HUDEP-2 (cell line): Measurements from ENCODE around the gene ZBTB11.
"Not testable (repeated sequence)": the region's sequence is repeated elsewhere in the genome, so short reads cannot be mapped to it uniquely, and the experiment has no call there.

Experiments
- DNase-seq, 76 experiments: peaks; one replicate each; lab custom pipeline; 2025; ENCODE audit not compliant: unreplicated experiment in 76 of 76; lab: John Stamatoyannopoulos, UW

ZBTB11 gene

DNA sequence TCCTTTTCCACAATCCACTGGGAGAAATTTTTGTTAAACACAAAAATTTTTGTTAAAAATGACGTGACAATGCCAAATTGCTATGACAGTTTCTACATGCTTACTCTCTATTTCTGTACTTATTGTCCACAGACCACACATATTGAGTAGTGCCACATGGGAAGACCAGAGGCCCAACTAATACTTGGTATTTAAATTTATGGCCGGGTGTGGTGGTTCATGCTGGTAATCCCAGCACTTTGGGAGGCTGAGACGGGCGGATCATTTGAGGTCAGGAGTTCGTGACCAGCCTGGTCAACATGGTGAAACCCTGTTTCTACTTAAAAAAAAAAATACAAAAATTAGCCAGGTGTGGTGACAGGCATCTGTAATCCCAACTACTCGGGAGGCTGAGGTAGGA, 20.3 kb downstream of the ZBTB11 start:
- no peak for DNase-seq

DNA sequence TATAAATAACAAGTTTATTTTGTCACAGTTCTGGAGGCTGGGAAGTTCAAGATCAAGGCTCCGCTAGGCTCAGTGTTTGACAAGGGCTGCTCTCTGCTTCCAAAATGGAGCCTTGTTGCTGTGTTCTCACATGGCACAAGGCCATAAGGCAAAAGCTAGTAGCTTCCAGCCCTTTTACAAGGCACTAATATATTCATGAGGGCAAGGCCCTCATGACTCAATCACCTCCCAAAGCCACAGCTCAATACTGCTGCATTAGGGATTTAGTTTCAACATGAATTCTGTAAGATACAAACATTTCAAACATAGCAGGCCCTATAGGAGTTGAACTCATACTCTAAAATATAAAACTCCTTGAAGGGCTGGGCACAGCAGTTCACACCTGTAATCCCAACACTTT, 30.2 kb downstream of the ZBTB11 start:
- peak in 1 of 76 experiments; percentile 4 for DNase-seq

- peak in 61 of 76 experiments; percentile 2 to 84 (median 39) for DNase-seq
Measured at GRCh38 chr3:101643861-101644613, 32.9 kb downstream of the ZBTB11 start.

GRCh38 chr3:101643009-101643844, 33.7 kb downstream of the ZBTB11 start:
- DNase-seq: no peak

- no peak for DNase-seq
Measured at GRCh38 chr3:101642441-101642840, 34.5 kb downstream of the ZBTB11 start.

GRCh38 chr3:101641397-101642115, 35.4 kb downstream of the ZBTB11 start:
- DNase-seq: not testable (repeated sequence)

DNA sequence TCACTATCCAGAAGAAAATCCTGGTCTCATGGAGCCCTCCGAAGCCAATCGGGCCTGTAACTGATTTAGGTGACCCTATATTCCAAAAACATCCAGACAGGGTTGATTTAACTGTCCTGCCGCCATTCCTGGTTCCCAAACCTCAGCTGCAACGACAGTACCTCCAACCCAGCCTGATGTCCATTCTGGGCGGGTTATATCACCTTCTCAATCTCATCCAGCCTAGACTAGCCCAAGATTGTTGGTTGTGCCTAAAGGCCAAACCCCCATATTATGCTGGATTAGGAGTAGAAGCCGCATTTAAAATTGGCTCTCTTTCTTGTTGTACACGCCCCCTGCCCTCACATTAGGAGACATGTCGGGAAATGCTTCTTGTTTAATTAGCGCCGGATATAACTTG, 36.7 kb downstream of the ZBTB11 start:
- DNase-seq: no peak

DNA sequence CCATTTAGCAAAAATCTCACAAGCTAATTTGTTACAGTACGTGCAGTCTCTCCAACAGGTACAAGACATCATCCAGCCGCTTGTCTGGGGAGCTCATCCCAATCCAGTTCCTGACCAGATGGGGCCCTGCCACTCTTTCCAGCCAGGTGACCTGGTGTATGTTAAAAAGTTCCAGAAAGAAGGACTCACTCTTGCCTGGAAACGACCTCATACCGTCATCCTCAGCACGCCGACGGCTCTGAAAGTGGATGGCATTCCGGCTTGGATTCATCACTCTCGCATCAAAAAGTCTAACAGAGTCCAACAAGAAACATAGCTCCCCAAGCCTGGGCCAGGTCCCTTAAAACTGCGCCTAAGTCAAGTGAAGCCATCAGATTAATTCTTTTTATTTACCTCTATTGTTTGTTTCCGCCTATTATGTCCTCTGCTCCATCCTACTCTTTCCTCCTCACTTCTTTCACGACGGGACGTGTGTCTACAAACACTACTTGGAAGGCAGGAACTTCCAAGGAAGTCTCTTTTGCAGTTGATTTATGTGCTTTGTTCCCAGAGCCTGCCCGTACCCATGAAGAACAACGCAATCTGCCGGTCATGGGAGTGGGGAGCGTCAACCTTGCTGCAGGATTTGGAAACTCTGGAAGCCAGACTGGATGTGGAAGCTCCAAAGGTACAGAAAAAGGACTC, 37.5 kb downstream of the ZBTB11 start:
- no peak for DNase-seq

DNA sequence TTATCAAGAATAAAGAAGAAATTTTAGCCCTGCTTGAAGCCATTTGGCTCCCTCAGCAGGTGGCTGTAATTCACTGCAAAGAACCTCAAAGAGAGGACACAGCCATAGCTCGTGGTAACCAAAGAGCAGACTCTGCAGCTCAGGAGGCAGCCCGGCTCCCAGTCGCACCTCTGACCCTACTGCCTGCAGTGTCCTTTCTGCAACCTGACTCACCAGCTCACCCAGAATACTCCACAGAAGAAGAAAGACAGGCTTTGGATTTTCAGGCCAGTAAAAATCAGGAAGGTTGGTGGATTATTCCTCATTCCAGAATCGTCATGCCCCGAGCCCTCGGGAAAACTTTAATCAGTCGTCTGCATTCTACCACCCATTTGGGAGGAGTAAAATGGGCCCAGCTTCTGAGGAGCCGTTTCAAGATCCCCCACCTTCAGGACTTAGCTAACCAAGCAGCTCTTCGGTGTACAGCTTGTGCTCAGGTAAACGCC, 38.6 kb downstream of the ZBTB11 start:
- DNase-seq: peak in 4 of 76 experiments; percentile 2 to 8 (median 5)

DNA sequence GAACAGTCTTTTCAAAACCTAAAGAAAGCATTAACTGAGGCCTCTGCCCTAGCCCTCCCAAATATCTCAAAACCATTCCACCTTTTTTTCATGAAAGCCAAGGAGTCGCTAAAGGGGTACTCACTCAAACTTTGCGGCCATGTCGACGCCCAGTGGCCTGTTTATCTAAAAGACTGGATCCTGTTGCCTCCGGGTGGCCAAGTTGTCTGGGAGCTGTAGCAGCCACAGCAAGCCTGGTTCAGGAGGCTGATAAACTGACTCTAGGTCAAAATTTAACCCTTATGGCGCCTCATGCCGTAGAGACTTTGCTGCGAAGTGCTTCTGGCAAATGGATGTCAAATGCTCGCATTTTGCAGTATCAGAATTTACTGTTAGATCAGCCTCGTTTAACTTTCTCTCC, 39.5 kb downstream of the ZBTB11 start:
- no peak for DNase-seq

- DNase-seq: peak in 70 of 76 experiments; percentile 5 to 80 (median 54)
Measured at GRCh38 chr3:101635954-101636798, 40.8 kb downstream of the ZBTB11 start.

GRCh38 chr3:101635345-101635744, 41.6 kb downstream of the ZBTB11 start:
- no peak for DNase-seq

DNA sequence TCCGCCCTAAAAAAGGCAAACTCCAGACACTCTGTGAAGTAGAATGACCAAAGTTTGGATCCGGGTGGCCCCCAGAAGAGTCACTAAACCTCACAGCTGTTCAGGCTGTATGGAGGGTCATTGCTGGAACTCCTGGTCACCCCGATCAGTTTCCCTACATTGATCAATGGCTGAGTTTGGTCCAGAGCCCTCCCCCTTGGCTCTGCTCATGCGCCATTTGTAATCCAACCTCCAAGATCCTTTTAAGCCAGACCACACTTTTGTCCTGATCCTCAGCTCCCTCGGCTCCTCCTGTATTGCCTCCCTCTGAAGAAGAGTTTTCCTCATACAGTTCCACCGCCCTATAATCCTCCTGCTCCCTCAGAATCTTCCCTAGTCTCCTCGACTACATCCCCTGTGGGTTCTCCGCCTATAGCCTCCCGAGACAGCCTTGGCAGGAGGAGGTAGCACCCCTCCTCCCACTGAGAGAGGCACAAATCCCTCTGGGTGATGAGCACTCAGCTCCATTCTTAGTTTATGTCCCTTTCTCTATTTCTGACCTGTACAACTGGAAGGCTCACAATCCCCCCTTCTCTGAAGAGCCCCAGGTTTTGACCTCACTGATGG, 42.2 kb downstream of the ZBTB11 start:
- no peak for DNase-seq

DNA sequence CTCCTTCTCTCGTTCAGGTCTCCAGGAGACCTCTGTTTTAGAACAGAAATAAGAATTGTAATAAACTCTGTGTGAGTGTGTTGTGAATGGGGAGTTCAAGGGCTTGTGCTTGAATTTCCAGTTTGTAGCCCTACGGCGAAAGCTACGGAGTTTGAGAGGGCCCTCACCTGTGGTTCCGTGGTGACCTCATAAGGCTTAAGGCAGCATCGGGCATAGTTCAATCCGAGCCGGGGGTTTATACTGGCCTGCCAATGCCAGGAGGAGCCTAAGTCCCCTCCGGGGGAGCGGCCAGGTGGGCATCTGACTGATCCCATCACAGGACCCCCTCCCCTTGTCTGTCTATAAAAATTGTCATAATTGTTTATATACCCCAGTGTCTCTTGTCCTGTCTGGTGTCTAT, 43.7 kb downstream of the ZBTB11 start:
- no peak for DNase-seq

- no peak for DNase-seq
Measured at GRCh38 chr3:101632586-101632985, 44.3 kb downstream of the ZBTB11 start.

DNA sequence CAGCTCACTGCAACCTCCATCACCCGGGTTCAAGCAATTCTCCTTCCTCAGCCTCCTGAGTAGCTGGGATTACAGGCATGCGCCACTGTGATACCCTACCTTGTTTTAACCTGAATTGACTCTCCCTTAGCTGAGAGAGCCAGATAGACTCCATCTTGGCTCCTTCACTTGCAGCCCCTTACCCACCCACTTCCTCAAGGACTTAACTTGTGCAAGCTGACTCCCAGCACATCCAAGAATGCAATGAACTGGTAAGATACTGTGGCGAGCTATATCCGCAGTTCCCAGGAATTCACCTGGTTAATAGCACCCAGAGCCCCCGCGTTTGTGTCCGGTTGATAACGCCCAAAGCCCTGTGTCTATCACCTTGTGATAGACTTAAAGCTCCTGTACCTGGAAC, 45.0 kb downstream of the ZBTB11 start:
- DNase-seq: not testable (repeated sequence)

DNA sequence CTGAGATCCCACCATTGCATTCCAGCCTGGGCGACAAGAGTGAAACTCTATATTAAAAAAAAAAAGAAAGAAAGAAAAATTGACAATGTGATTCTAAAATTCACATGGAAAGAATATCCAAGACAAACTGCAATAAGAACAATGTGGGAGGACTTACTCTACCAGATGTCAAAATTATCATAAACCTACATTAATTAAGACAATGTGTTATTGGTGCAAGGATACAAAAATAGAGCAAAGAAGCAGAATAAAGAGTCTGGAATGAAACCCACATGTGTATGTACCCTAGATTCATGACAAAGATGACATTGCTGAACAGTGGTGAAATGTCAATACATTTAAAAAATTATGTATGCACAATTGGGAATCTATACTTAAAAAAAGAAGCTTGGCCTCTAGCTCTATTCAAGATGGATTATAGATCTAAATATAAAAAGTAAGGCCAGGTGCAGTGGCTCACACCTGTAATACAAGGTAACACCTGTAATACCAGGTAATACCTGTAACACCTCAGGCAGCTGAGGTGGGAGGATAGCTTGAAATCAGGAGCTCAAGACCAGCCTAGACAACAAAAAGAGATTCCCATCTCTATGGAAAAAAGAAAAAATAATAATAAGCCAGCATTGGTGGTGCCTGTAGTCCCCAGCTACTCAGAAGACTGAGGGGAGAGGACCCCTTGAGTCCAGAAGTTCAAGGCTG, 45.7 kb downstream of the ZBTB11 start:
- no peak for DNase-seq

DNA sequence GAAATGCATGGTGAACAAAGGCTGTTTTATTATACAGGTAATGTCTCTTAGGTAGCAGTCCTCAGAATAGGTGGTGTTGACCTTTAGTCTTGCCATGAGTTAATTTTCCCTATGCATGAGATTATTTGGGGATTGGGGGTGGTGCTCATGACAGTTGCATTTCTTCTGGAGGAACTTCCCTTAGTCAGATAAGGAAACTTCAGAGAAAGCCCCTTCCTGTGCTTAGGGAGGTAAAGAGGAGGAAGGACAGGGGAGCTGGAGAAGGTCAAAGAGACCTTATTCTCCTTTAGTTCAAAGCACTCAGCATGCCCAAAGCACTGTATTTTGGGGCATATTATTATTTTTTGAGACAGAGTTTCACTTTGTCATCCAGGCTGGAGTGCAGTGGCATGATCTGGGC, 47.7 kb downstream of the ZBTB11 start:
- DNase-seq: no peak

- no peak for DNase-seq
Measured at GRCh38 chr3:101625879-101626278, 51.1 kb downstream of the ZBTB11 start.
